SU-DHL-6 (cell line): ENCODE results near the gene PLPPR2.

ENCODE experiments used
- EZH2phosphoT487 ChIP-seq: fragments of 200-600 bp; sonication (generic), shearing (Covaris generic); conservative IDR thresholded peaks from 2 replicates; pipeline ENCODE4 v1.6.1; 2018; ENCODE audit warnings: mild to moderate bottlenecking, antibody characterized with exemption, low read length, moderate library complexity, mixed read lengths
- TF ChIP-seq, protein P1 (sequence below): fragments of 200-600 bp; sonication (generic); IDR thresholded peaks from one replicate; pipeline ENCODE4 v1.5.1; 2017; ENCODE audit warnings: antibody characterized with exemption, mild to moderate bottlenecking, low read length, moderate library complexity; ENCODE audit not compliant: insufficient read depth, poor library complexity, severe bottlenecking

DNA sequence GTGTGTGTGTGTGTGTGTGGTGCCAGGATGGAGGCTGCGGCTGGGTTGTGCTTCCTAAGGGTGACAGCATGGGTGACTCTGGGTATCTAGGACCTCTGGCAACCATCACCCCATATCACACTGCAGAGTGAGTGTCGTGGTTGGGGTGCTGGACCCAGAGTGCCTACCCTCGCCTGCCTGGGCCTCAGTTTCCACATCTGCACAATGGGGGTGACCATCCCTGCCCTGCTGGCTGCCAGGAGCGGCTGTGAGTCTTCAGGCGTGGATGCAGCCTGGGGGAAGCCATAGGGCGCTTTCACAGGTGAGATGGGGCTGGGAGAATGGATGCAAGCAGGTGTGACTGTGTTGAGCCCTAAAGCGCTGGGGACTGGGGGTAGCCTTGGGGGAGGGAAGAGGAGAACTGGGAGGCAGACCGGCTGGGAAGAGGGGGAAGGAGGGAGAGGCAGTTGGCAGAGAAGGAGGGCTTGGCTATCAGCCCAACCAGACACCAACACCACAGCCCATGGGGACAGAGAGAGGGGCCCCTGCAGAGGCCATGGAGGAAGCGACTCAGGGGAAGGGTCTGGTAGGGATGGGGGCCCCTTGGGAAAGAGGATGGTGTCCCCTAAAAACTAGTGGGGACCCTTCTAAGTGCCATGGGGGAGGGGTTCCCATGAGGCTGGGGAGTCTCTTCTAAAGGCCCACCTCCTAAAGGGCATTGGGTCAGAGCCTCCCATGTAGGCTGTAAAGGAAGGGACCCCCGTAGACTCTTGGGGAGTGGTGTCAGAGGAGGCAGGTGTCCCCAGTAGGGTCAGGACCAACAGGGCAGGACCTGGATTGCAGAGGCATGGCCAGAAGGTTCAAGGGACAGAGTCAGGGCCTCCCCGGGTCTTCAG, 1.7 kb downstream of the PLPPR2 start:
- TF ChIP-seq, protein P1, sequence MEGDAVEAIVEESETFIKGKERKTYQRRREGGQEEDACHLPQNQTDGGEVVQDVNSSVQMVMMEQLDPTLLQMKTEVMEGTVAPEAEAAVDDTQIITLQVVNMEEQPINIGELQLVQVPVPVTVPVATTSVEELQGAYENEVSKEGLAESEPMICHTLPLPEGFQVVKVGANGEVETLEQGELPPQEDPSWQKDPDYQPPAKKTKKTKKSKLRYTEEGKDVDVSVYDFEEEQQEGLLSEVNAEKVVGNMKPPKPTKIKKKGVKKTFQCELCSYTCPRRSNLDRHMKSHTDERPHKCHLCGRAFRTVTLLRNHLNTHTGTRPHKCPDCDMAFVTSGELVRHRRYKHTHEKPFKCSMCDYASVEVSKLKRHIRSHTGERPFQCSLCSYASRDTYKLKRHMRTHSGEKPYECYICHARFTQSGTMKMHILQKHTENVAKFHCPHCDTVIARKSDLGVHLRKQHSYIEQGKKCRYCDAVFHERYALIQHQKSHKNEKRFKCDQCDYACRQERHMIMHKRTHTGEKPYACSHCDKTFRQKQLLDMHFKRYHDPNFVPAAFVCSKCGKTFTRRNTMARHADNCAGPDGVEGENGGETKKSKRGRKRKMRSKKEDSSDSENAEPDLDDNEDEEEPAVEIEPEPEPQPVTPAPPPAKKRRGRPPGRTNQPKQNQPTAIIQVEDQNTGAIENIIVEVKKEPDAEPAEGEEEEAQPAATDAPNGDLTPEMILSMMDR, result no peak
- TF ChIP-seq EZH2phosphoT487, result no peak
